Liver (tissue), 3 donors: Measurements from ENCODE around the gene BTF3L4.

Experiments
- ATF3 ChIP-seq: IDR thresholded peaks from 2 replicates; pipeline ENCODE4 v1.6.1; 2016; ENCODE audit warnings: antibody characterized with exemption
- CTCF ChIP-seq: fragments of 150-350 bp; IDR thresholded peaks from 2 replicates; pipeline ENCODE4 v1.5.1; 2017; ENCODE audit warnings: improper control_type of control experiment, low read depth, low read length; ENCODE audit not compliant: missing input control
- EGR1 ChIP-seq, 2 donors: IDR thresholded peaks; 2 replicates each; pipeline ENCODE4 v1.6.1; 2016 to 2018; ENCODE audit warnings: antibody characterized with exemption in 2 of 2, low read depth in 2 of 2
- GABPA ChIP-seq, 2 donors: IDR thresholded peaks in 1 of 2; conservative IDR thresholded peaks in 1 of 2; 2 replicates each; pipeline ENCODE4 v1.6.1; 2016; ENCODE audit warnings: antibody characterized with exemption in 2 of 2, mild to moderate bottlenecking in 1 of 2, moderate library complexity in 1 of 2
- HNF4A ChIP-seq, 2 donors: conservative IDR thresholded peaks; 2 replicates each; pipeline ENCODE4 v1.6.1; 2016; ENCODE audit warnings: antibody characterized with exemption in 2 of 2, mild to moderate bottlenecking in 2 of 2
- JUND ChIP-seq, 2 donors: IDR thresholded peaks; 2 replicates each; pipeline ENCODE4 v1.6.1; 2016; ENCODE audit warnings: antibody characterized with exemption in 2 of 2
- NR2F2 ChIP-seq: IDR thresholded peaks from 2 replicates; pipeline ENCODE4 v1.6.1; 2016; ENCODE audit warnings: antibody characterized with exemption
- RAD21 ChIP-seq, 2 donors: IDR thresholded peaks; 2 replicates each; pipeline ENCODE4 v1.6.1; 2016; ENCODE audit warnings: antibody characterized with exemption in 2 of 2, mild to moderate bottlenecking in 2 of 2
- REST ChIP-seq: IDR thresholded peaks from 2 replicates; pipeline ENCODE4 v1.6.1; 2016; ENCODE audit warnings: antibody characterized with exemption, mild to moderate bottlenecking
- RXRA ChIP-seq, 2 donors: IDR thresholded peaks; 2 replicates each; pipeline ENCODE4 v1.6.1; 2017 to 2018; ENCODE audit warnings: antibody characterized with exemption in 2 of 2, mild to moderate bottlenecking in 1 of 2
- TAF1 ChIP-seq: conservative IDR thresholded peaks from 2 replicates; pipeline ENCODE4 v1.6.1; 2016; ENCODE audit warnings: antibody characterized with exemption, mild to moderate bottlenecking
- YY1 ChIP-seq: IDR thresholded peaks from 2 replicates; pipeline ENCODE4 v1.6.1; 2016; ENCODE audit warnings: antibody characterized with exemption, mild to moderate bottlenecking
- donor health status: healthy.
- donor health status: healthy.

GRCh38 chr1:52032785-52033131 lies 23.3 kb upstream of the BTF3L4 start:
- TF ChIP-seq EGR1 (IDR thresholded peaks at IDR 0.05; ENCODE audit: low read depth in 2 of 2) (no peak), RAD21 (IDR thresholded peaks at IDR 0.05) (no peak), RXRA (IDR thresholded peaks at IDR 0.05) (no peak), TAF1 (no peak), CTCF (no peak), GABPA (IDR thresholded peaks at IDR 0.05 in 1 of 2, conservative IDR thresholded peaks at IDR 0.05 in 1 of 2) (no peak), ATF3 (no peak), NR2F2 (no peak), JUND (IDR thresholded peaks at IDR 0.05) (no peak), YY1 (no peak), REST (no peak), HNF4A (conservative IDR thresholded peaks at IDR 0.05) (no peak)
